Suprapubic skin (tissue), 4 donors: Measurements from ENCODE around the gene METTL21A.

Experiments
- POLR2A ChIP-seq, 2 donors: fragments of 450-650 bp; IDR thresholded peaks; one replicate each; pipeline ENCODE4 v1.6.1; 2017; ENCODE audit warnings: antibody characterized with exemption in 2 of 2, mild to moderate bottlenecking in 2 of 2, moderate library complexity in 2 of 2
- POLR2AphosphoS5 ChIP-seq, 3 donors: sonication (generic); formaldehyde crosslinking; IDR thresholded peaks; one replicate each; pipeline ENCODE4 v1.6.1; 2017; ENCODE audit warnings: antibody characterized with exemption in 3 of 3
- TF ChIP-seq, protein P1 (sequence below), 2 donors: fragments of 200-600 bp in 1 of 2; fragments of 450-650 bp in 1 of 2; sonication (generic) in 1 of 2; IDR thresholded peaks; one replicate each; pipeline ENCODE4 v1.5.1; 2016 to 2019; ENCODE audit warnings: antibody characterized with exemption in 2 of 2, mild to moderate bottlenecking in 1 of 2, moderate library complexity in 1 of 2

GRCh38 chr2:207601774-207602173 is 23.4 kb downstream of the METTL21A start:
- TF ChIP-seq, protein P1, sequence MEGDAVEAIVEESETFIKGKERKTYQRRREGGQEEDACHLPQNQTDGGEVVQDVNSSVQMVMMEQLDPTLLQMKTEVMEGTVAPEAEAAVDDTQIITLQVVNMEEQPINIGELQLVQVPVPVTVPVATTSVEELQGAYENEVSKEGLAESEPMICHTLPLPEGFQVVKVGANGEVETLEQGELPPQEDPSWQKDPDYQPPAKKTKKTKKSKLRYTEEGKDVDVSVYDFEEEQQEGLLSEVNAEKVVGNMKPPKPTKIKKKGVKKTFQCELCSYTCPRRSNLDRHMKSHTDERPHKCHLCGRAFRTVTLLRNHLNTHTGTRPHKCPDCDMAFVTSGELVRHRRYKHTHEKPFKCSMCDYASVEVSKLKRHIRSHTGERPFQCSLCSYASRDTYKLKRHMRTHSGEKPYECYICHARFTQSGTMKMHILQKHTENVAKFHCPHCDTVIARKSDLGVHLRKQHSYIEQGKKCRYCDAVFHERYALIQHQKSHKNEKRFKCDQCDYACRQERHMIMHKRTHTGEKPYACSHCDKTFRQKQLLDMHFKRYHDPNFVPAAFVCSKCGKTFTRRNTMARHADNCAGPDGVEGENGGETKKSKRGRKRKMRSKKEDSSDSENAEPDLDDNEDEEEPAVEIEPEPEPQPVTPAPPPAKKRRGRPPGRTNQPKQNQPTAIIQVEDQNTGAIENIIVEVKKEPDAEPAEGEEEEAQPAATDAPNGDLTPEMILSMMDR (IDR thresholded peaks at IDR 0.05), result no peak
- no peak for TF ChIP-seq POLR2A (IDR thresholded peaks at IDR 0.05)
- no peak for TF ChIP-seq POLR2AphosphoS5 (IDR thresholded peaks at IDR 0.05)
